Endothelial cell of umbilical vein (primary cell): ENCODE results near the gene AP2A2. TPM values are rescaled to one million over a fixed set of nuclear protein-coding genes. Genes with fewer than 3 reads are reported as not detected.

Experiments used
- BruUV-seq: library from RNA; stranded (reverse); fragments of 400-500 nt; replicated peaks from 2 replicates; lab custom pipeline; 2021; lab: Mats Ljungman, UMichigan
- CTCF ChIA-PET: fragments of 300-600, 350-600 bp; sonication (Branson Sonifier 250); formaldehyde crosslinking; loops from one replicate; lab custom pipeline; 2021; ENCODE audit warnings: antibody characterized with exemption, inconsistent platforms; lab: Charles Lee
- POLR2A ChIA-PET: fragments of 300-600, 350-600 bp; sonication (Branson Sonifier 250); formaldehyde crosslinking; loops from one replicate; lab custom pipeline; 2021; ENCODE audit warnings: antibody characterized with exemption, inconsistent platforms; lab: Charles Lee
- DNase-seq: peaks from one replicate; pipeline ENCODE4 v3.0.0-alpha.2; 2011; ENCODE audit warnings: low read depth, low spot score
- FAIRE-seq: peaks from 2 replicates; lab custom pipeline; 2011; peaks lifted over from hg19 to GRCh38; lab: Jason Lieb, UNC
- H2AFZ ChIP-seq: 2 replicates; pipeline ENCODE4 v1.6.0; 2012; ENCODE audit warnings: low read depth, low read length, control low read depth, inconsistent platforms
- H3K27ac ChIP-seq: 2 replicates; pipeline ENCODE4 v1.5.1; 2011; ENCODE audit warnings: low read depth, mild to moderate bottlenecking, control low read depth, low read length, moderate library complexity; ENCODE audit not compliant: insufficient read depth
- H3K27me3 ChIP-seq, 2 experiments: 2 replicates each; pipeline versions ENCODE4 v1.6.0 to v1.6.1; 2011; ENCODE audit warnings: low read length in 2 of 2, mixed read lengths in 1 of 2; ENCODE audit not compliant: control insufficient read depth in 2 of 2, insufficient read depth in 2 of 2
- H3K36me3 ChIP-seq, 2 experiments: 2 replicates in 1 of 2; 3 replicates in 1 of 2; pipeline ENCODE4 v1.5.1; 2011; ENCODE audit warnings: low read length in 2 of 2, mild to moderate bottlenecking in 1 of 2, moderate library complexity in 1 of 2; ENCODE audit not compliant: control insufficient read depth in 2 of 2, insufficient read depth in 2 of 2; ENCODE audit errors: extremely low read depth in 1 of 2
- H3K4me1 ChIP-seq: 3 replicates; pipeline ENCODE4 v1.5.1; 2011; ENCODE audit warnings: mild to moderate bottlenecking, low read length; ENCODE audit not compliant: control insufficient read depth, insufficient read depth; ENCODE audit errors: extremely low read depth
- H3K4me2 ChIP-seq: 2 replicates; pipeline ENCODE4 v1.6.1; 2011; ENCODE audit warnings: low read length, control low read depth, mixed read lengths; ENCODE audit not compliant: insufficient read depth
- H3K4me3 ChIP-seq, 3 experiments: fragments of 200-600 bp in 1 of 3; sonication (generic), shearing (Covaris generic) in 1 of 3; replicated peaks in 1 of 3; 2 replicates each; pipeline ENCODE4 v1.5.1; 2011 to 2016; ENCODE audit warnings: control low read depth in 3 of 3, low read length in 3 of 3, mild to moderate bottlenecking in 2 of 3, inconsistent platforms in 1 of 3, low read depth in 1 of 3, moderate library complexity in 1 of 3; ENCODE audit not compliant: insufficient read depth in 1 of 3
- H3K79me2 ChIP-seq: 2 replicates; pipeline ENCODE4 v1.6.0; 2012; ENCODE audit warnings: low read length, inconsistent platforms; ENCODE audit not compliant: control insufficient read depth, insufficient read depth
- H3K9ac ChIP-seq: replicated peaks from 2 replicates; pipeline ENCODE3; 2011; ENCODE audit warnings: low read length, control low read depth; ENCODE audit not compliant: insufficient read depth; ENCODE audit errors: extremely low read depth
- H3K9me1 ChIP-seq: replicated peaks from 3 replicates; pipeline ENCODE4 v1.6.0; 2011; ENCODE audit warnings: mild to moderate bottlenecking, low read length; ENCODE audit not compliant: control insufficient read depth, insufficient read depth; ENCODE audit errors: extremely low read depth
- H3K9me3 ChIP-seq: replicated peaks from 2 replicates; pipeline ENCODE4 v1.5.1; 2012; ENCODE audit warnings: low read length, inconsistent platforms; ENCODE audit not compliant: control insufficient read depth, insufficient read depth
- H4K20me1 ChIP-seq: replicated peaks from 2 replicates; pipeline ENCODE3; 2011; ENCODE audit warnings: mild to moderate bottlenecking, low read length; ENCODE audit not compliant: control insufficient read depth, insufficient read depth; ENCODE audit errors: extremely low read depth
- CTCF ChIP-seq, 2 donors: IDR thresholded peaks; 1 replicate in 1 of 2; 2 replicates in 1 of 2; pipeline ENCODE4 v1.5.1; 2011; ENCODE audit warnings: low read length in 2 of 2, mild to moderate bottlenecking in 2 of 2, moderate library complexity in 2 of 2, control low read depth in 1 of 2, inconsistent platforms in 1 of 2, low read depth in 1 of 2; ENCODE audit not compliant: insufficient read depth in 1 of 2; ENCODE audit errors: extremely low read depth in 1 of 2
- EZH2 ChIP-seq: IDR thresholded peaks from 2 replicates; pipeline ENCODE4 v1.6.1; 2012; ENCODE audit warnings: borderline replicate concordance, low read depth, mild to moderate bottlenecking, moderate library complexity, low read length, inconsistent platforms; ENCODE audit not compliant: severe bottlenecking
- FOS ChIP-seq: IDR thresholded peaks from 2 replicates; pipeline ENCODE4 v1.6.1; 2011; ENCODE audit warnings: mild to moderate bottlenecking, low read length, moderate library complexity, borderline replicate concordance; ENCODE audit not compliant: insufficient read depth
- GATA2 ChIP-seq: IDR thresholded peaks from 2 replicates; pipeline ENCODE4 v1.7.0; 2011; ENCODE audit warnings: low read depth, mild to moderate bottlenecking, moderate library complexity, mixed read lengths, low read length; ENCODE audit not compliant: insufficient read length, insufficient read depth
- JUN ChIP-seq: IDR thresholded peaks from 2 replicates; pipeline ENCODE4 v1.6.1; 2011; ENCODE audit warnings: borderline replicate concordance, low read depth; ENCODE audit not compliant: insufficient read length, insufficient read depth
- MAX ChIP-seq: IDR thresholded peaks from 2 replicates; pipeline ENCODE4 v1.6.1; 2011; ENCODE audit not compliant: insufficient read depth, insufficient read length
- MYC ChIP-seq: IDR thresholded peaks from one replicate; pipeline ENCODE4 v1.6.1; 2011; ENCODE audit warnings: mild to moderate bottlenecking, low read depth, low read length
- POLR2A ChIP-seq: IDR thresholded peaks from 2 replicates; pipeline ENCODE4 v1.6.1; 2012; ENCODE audit warnings: low read depth, mild to moderate bottlenecking, control low read depth, low read length
- POLR2AphosphoS5 ChIP-seq: IDR thresholded peaks from 2 replicates; pipeline ENCODE4 v1.6.1; 2012; ENCODE audit warnings: low read depth, mild to moderate bottlenecking, control low read depth, low read length, moderate library complexity; ENCODE audit not compliant: insufficient read depth
- dilution Hi-C: fragments of 300-500 bp; cut with MboI; formaldehyde crosslinking; loops from one replicate; pipeline ENCODE4 v1.15.0; 2019; ENCODE audit warnings: low sequenced_read_pairs; ENCODE audit not compliant: extremely low pct_ligation_motif_present
- intact Hi-C: fragments of 100-400 bp; cut with micrococcal nuclease; formaldehyde crosslinking; loops from one replicate; pipeline ENCODE4 v1.10.0; 2022
- polyA plus RNA-seq, 4 experiments: library from polyadenylated mRNA; depleted of rRNA in 3 of 4; stranded (reverse) in 3 of 4; unstranded in 1 of 4; fragments of >200 nt; gene quantifications; 2 replicates each; pipeline versions ENCODE4 v1.2.1 to v1.2.3, GENCODE V29; 2011 to 2012; ENCODE audit warnings: missing spikeins in 1 of 4
- total RNA-seq: library from RNA; stranded (reverse); gene quantifications from 2 replicates; pipeline ENCODE4 v1.2.3, GENCODE V29; 2021

AP2A2 gene
- total and polyA plus RNA-seq, 2 donors (not counting 3 experiments of a cell fraction or from before 2014, with no cell fraction given), result 89.5 to 92.6 TPM

GRCh38 chr11:965206-965775, 39.6 kb downstream of the AP2A2 start:
- Histone ChIP-seq H3K27ac (no peak overlapping the region), H3K4me2 (no peak overlapping the region), H3K27me3 (no peaks in the 10 kb centered on the region), H3K9me3 (no peaks in the 10 kb centered on the region), H3K36me3 (peaks cover 3 to 17% of the 10 kb centered on the region in 2 experiments), H3K4me1 (no peaks in the 10 kb centered on the region), H3K4me3 (no peak overlapping the region), H3K9ac (no peak overlapping the region), H2AFZ (no peak overlapping the region), H4K20me1 (no peaks in the 10 kb centered on the region), H3K9me1 (no peaks in the 10 kb centered on the region), H3K79me2 (peaks cover 9% of the 10 kb centered on the region)
- FAIRE-seq (no peak), DNase-seq (no peak)
- POLR2A ChIA-PET, result no interaction called here
- no TSS peak for BruUV-seq
- CTCF ChIA-PET, result no interaction called here
- dilution Hi-C loops (no loop called here), intact Hi-C loops (no loop called here)
- TF ChIP-seq POLR2AphosphoS5 (no peak), MAX (no peak), GATA2 (no peak), CTCF (IDR thresholded peaks at IDR 0.05; ENCODE audit: extremely low read depth in 1 of 2, insufficient read depth in 1 of 2, low read depth in 1 of 2, low read length in 2 of 2) (no peak), POLR2A (no peak), MYC (no peak), JUN (no peak), FOS (no peak), EZH2 (no peak)
